HG03575 (cell line): ENCODE measurements around the gene PTPRE.

ENCODE experiments used
- ATAC-seq: cut with Tn5 transposase; IDR thresholded peaks from one replicate; pipeline ENCODE4 v1.9.1; 2021; ENCODE audit not compliant: unreplicated experiment, insufficient number of reproducible peaks, low FRiP score; ENCODE audit errors: extremely low read depth

Gene PTPRE

DNA sequence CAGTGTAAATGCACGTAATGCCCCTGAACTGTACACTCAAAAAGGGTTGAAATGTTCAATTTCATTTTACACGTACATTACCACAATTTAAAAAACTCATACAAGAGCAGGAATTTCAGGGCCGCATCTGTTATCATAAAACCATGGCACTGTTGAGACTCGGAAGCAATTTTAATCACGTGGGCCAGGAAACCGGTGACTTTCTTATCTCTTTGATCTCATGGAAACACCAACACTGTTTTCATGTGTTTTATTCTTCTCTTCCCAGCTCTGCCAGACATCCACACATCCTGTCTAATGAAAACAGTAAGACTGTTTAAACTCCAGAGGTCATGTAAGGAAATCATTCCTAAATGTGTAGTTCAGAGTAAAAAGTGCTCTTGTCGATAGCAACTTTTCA, 35.9 kb downstream of the PTPRE start:
- no peak for ATAC-seq

- no peak for ATAC-seq
These were observed 36.5 kb downstream of the PTPRE start for GRCh38 chr10:127943336-127943910.

- ATAC-seq: no peak
These were observed 37.4 kb downstream of the PTPRE start for GRCh38 chr10:127944256-127944655.

GRCh38 chr10:127945341-127945758, 38.4 kb downstream of the PTPRE start:
- no peak for ATAC-seq

GRCh38 chr10:127945948-127946711, 39.2 kb downstream of the PTPRE start:
- no peak for ATAC-seq

DNA sequence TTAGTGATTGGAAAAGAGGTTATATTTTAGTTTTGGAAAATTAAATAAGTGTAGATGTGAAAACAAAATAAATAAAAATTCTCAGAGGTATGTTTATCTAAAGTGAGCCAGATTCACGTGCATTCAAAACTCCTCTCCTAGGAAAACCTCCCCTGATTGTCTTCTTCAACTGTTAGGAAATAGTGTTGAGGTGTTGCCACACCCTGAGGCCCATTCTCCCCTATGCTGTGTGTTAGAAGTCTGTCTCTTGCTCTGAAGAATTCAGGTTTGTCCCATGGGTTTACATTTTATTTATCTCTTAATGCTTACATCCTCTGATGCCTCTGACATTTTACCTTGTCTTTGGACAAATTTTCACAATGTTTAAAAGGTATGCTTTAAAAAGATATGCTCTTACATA, 40.3 kb downstream of the PTPRE start:
- ATAC-seq: no peak

- no peak for ATAC-seq
These were observed 41.9 kb downstream of the PTPRE start for GRCh38 chr10:127948791-127949190.

GRCh38 chr10:127949831-127950230, 42.9 kb downstream of the PTPRE start:
- ATAC-seq: no peak

DNA sequence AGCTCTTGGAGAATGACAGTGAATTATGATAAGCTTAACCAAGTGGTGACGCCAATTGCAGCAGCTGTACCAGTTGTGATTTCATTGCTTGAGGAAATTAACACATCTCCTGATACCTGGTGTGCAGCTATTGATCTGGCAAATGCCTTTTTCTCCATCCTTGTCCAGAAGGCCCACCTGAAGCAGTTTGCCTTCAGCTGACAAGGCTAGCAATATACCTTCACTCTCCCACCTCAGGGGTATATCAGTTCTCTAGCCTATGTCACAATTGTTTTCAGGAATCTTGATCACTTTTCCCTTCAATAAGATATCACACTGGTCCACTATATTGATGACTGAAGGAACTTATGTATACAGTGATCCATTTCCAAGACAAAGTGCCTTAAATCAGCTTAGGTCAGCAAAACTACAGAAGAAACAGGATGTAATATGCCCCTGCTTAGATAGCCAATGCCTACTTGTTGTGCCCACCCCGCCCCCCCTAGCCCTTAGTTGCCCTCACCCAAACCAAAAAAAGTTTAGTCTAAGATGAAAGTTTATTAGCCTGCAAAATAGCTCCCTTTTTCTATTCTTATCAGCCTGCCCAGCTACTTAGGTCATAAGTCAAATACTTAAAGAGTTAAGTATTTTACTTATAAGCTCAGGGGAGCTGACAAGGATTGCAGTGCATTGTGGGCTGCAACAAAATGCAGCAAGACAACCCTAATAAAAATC, 45.1 kb downstream of the PTPRE start:
- ATAC-seq: no peak

GRCh38 chr10:127952575-127952869, 45.6 kb downstream of the PTPRE start:
- no peak for ATAC-seq

DNA sequence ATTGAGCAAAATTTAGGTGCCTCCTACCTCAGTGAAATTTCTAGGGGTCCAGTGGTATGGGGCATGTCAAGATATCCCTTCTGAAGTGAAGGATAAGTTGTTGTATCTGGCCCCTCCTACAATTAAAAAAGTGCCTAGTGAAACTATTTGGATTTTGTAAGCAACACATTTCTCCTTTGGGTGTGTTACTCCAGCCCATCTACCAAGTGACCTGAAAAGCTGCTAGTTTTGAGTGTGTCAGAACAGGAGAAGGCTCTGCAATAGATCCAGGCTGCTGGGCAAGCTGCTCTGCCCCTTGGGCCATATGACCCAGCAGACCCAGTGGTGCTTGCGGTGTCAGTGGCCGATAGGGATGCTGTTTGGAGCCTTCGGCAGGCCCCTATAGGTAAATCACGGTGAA, 46.0 kb downstream of the PTPRE start:
- no peak for ATAC-seq

- ATAC-seq: no peak
These were observed 47.0 kb downstream of the PTPRE start for GRCh38 chr10:127953876-127954275.

DNA sequence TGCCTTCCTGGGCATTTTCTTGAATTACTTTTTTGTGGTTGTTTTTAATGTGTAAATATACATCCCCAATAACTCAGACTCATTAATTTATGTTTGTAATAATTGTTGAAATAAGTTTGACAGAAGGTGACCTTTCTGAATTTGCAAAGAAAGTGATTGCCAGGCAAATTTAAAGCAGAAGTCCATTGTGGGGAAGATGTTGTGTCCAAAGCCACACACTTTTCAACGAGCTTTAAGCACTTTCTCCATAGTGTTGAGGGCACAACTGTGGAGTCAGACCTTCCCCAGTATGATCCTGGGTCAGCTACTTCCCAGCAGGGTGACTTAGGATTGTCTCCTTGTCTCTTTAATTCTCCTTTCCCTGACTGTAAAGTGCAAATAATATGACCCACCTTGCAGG, 52.5 kb downstream of the PTPRE start:
- ATAC-seq: no peak

DNA sequence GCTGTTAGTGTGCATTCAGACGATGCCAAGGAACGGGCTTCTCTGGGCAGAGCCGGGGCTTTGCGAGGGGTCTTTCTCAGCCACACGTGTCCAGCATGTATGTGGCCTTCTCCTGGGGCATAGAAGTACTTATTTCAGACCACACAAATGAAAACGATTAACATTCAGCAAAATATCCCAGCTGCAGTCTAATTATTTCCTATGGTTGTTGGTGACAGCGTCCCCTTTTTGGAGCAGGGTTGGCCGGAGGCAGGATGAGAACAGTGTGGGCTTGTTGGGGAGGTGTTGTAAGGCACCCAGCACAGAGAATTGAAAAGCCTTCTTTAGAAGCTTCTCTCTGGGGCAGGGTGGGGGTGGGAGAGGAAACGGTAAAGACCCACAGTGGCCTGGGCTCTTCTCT, 54.2 kb downstream of the PTPRE start:
- ATAC-seq: no peak

- no peak for ATAC-seq
These were observed 55.3 kb downstream of the PTPRE start for GRCh38 chr10:127962205-127962604.

DNA sequence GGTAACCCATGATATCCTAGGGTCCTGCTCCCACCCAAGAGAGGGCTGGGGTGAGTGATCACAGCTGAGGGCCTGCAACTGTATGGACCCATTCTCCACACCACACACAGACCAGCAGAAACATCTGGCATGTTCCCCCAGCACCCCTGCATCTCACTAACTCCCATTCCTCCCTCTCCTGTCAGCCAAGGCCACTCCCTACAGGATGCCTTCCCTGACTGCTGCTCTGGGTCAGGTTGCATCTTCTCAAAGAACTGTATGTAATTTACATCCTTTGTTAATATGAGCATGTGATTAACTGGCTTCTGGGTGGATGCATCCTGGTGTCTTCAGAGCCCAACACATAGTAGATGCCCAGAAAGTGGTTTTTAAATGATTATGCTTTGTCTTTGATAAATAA, 56.2 kb downstream of the PTPRE start:
- ATAC-seq: no peak

- ATAC-seq: no peak
These were observed 57.7 kb downstream of the PTPRE start for GRCh38 chr10:127964621-127965020.

- ATAC-seq: no peak
These were observed 60.0 kb downstream of the PTPRE start for GRCh38 chr10:127966875-127967274.

DNA sequence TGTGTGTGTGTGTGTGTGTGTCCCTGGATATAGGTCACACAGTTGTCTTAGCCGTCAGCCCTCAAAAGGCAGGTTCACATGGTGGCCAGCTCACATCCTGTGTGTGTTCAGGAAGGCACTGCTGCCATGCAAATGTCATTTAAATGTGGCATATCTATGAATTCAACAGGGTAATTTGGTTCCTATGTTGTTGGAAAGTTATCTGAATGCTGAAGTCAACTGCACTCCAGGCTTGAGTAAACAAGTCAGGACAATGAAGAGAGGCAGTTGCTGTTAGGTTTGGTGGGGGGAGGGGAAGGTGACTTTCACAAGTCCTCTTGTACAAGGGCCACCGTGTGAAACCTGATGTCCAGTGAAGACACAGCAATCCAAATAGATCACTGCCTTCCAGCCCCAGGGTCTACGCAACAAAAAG, 61.1 kb downstream of the PTPRE start:
- ATAC-seq: no peak

DNA sequence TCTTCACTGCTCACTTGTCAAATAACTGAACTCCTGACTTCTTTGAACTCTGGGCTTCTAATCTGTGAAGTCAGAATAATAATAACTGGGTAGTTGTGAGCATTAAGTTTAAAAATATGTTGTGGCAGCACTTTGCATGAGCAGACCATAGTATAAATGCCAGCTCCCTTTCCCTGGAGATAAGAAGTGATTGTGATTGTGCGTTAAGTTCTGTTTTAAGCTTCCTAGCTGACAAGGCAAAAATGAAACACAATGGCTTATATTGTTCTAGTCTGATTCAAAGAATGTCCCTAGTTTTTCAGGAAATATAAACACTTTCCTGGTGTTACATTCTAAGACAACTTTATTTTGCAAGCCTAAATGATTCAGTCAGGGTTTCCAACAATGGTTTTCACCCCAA, 61.8 kb downstream of the PTPRE start:
- ATAC-seq: no peak
